NCI-H146 treated with DMSO at 0.1 percent for 48 hours (cell line): ENCODE data around the gene HMMR.
"Not testable (repeated sequence)": the region's sequence is repeated elsewhere in the genome, so short reads cannot be mapped to it uniquely, and the experiment has no call there.

Source experiments
- DNase-seq: peaks from one replicate; lab custom pipeline; 2025; ENCODE audit not compliant: unreplicated experiment; lab: John Stamatoyannopoulos, UW

HMMR gene

DNA sequence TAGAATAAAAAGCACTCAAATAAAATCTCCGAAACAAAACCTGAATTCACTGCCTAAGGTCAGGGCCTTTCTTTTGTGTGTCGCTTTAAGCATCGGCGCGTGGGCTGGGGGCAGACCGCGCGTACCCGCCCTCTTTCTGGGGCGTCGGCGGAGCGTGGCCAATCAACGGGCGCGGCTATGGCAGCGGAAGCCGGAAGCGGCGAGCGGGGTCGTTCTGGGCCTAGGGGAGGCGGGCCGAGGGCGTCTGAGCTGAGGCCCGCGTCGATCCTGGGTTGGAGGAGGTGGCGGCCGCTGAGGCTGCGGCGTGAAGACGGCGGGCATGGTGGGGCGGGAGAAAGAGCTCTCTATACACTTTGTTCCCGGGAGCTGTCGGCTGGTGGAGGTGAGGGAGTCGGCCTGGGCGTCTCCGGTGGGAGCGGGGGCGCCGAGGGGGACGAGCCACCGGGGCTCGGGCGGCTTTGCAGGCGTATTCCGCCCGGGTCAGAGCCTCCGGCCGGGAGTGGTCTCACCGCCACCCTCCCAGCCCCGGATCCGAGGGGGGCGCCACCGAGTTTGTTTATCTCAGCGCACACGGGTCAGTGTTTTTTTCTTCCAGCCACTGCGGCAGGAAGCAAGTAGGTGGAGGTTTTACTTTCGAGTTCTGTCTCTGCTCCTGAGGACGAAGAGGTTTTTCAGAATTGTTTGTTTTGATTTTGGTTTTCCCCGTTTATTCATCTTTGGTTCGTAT, 45.1 kb downstream of the HMMR start, which contains the start of gene MAT2B:
Gene MAT2B (plus strand): TSS at position 252 of the 727 bp plus-strand sequence. CDS start 68 bp downstream, at position 320.
- DNase-seq, result peak; percentile 89

DNA sequence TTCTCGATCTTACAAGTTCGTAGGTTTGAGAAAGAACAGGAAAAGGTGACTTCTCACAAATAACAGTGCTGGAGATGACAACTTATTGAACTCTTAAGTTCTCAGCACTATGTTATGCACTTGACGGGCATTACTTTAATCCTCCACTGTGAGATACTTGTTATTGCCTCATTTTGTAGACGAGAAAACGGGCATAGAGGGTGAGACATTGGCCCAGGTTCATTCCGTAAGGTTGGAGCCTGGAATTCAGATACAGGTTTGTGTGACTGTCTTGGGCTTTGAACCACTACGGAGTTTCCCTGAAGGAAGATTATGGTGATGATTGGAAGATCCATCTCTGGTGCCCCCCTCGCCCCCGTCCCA, 45.6 kb downstream of the HMMR start:
- DNase-seq, result no peak

DNA sequence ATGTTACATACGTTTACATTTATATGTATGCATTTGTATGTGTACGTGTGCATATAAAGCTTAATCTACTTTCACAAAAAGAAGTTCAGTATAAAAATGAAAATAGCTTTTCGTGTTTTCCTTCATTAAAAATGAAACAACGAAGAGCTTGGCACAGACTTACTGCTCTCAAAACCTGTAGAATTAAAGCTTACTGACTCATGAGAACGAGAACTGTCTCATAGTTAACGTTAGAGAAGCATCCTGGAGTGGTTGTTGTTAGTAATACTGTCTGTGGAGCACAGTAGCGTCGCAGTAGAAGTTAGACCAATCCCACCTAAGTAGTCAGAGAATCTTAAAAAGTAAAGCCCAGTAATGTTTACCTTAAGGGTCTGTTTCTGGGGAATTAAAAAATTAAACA, 46.3 kb downstream of the HMMR start:
- no peak for DNase-seq

DNA sequence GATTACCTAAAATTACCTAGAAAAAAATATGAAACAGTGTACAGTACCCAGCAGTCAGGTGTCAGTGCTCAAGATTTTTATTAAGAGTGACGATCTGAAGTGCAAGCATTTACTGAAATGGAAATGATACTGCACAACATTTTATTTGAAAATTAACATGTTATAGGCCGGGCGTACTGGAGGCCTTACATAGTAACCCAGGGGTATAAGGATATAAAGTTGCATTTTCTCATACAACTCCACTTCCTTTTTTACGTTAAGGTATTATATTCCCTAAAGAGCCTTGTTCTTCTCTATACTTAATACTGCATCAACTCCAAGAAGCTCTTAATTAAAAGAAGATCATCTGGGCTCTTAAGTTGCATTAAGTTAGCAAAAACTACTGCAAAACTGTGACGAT, 48.3 kb downstream of the HMMR start:
- no peak for DNase-seq

DNA sequence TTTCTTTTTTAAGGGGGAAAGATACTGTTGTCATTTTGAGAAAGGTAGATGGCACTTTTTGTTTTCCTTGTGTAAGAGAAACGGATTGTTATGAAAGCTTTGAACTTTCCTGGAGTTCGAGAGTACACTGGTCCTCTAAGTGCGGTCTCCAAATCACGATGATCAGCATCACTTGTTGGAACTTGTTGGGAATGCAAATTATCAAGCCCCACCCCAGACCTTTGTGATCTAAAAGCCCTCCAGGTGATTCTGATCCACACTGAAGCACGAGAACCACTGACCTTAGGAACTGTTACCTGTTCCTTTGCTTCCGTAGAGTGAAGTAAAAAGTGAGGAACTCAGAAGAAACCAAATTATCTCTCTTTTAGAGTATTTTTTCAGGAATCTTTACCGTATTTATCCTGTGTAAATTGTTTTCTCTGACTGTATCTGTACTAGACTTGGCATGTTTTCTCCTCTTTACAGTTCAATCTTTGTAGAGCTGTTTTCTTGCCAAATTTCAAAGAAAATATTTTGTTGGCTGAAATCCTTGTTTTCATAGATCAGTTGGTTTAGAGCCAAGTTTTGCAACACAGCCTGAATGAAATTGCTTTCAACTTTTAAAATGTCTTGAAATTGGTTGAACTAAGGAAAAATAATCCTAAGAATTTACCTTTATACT, 49.0 kb downstream of the HMMR start:
- DNase-seq, result no peak

DNA sequence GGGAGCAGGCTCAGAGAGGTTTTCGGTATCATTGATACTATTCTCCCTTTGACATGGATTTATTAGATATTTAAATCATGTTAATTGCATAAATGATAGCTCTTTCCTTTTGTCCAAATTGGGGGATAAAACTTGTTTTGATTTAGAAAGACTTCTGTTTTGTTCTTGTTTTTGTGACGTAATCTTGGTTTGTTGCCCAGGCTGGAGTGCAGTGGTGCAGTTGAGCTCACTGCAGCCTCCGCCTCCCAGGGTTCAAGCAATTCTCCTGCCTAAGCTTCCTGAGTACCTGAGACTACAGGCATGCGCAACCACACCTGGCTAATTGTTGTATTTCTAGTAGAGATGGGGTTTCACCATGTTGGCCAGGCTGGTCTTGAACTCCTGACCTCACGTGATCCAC, 52.1 kb downstream of the HMMR start:
- DNase-seq, result no peak

DNA sequence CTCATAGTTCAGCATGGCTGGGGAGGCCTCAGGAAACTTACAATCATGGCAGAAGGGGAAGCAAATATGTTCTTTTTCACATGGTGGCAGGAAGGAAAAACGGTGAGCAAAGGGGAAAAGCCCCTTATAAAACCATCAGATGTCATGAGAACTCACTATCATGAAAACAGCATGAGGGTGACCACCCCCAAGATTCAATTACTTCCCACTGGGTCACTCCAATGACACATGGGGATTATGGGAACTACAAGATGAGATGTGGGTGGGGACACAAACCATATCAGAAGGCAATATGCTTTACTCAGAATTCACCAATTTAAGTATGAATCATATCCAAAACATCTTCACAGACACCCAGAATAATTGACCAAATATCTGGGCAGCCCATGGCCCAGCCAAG, 64.7 kb downstream of the HMMR start:
- DNase-seq, result no peak

DNA sequence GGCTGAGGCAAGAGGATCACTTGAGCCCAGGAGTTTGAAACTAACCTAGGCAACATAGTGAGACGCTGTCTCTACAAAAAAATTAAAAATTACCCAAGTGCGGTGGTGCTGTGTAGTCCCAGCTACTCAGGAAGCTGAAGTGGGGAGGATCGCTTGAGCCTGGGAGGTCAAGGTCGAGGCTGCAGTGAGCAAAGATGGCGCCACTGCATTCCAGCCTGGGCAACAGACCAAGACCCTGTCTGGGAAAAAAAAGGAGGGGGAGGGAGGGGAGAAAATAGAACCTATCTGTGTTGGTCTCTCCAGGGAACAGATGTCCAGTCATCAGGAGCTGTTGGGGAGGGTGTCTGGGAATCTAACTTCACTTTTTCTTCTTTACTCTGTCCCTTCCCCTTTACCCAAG, 69.3 kb downstream of the HMMR start:
- no peak for DNase-seq

DNA sequence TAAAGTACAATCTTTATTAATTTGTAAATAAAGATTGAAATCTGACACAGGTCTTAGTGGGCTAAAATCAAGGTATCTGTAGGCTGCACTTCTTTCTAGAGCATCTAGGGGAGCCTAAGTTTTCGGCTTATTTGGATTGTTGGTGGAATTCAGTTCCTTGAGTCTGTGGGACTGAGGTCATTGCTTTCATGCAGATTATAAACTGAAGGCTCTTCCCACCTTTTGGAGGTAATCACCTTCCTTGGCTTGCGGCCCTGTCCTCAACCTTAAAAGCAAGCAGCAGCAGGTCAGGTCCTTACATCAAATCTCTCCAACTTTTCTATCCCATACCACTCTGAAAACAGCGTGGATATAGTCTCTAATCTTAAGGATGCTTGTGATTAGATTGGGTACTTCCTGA, 70.8 kb downstream of the HMMR start:
- DNase-seq, result no peak

DNA sequence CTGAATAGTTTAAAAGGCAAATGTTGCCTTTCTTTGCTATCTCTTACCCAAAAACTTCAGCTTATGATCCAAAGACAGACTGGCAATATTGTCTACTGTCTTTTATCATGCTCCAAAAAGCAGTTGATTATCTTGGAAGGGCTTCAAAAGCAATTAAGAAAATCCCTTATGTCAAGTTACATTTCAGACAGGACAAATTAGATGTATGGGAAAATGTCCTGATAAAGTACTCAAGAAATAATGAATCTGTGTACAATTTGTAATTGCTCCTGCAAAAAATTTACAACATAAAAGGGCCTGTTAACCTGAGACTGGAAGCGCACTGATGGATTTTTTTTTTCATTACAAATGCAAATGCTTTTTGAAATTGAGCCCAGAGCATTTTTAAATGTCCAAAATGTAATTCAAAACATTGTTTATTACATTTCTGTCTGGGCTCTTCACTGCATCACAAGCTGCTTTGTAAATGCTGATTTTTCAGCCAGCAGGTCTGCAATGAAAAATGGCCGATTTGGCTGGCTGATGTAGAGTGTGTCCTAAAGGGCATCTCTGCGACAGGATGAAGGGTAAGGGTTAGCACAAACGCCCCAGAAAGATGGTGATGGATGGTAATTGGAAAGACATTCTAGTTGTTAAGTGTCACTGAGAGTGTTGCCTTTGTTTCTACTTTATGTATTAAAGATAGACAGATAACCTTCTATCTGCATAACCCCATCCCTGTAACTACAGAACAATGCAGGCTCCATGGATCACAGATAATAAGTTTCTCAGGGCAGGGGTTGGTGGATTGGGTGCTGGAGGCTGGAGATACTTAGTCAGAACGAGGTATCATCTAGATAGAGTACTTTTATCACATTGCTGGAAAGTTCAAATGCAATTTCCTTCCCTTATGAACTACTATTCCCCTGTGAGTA, 72.0 kb downstream of the HMMR start:
- DNase-seq, result no peak

DNA sequence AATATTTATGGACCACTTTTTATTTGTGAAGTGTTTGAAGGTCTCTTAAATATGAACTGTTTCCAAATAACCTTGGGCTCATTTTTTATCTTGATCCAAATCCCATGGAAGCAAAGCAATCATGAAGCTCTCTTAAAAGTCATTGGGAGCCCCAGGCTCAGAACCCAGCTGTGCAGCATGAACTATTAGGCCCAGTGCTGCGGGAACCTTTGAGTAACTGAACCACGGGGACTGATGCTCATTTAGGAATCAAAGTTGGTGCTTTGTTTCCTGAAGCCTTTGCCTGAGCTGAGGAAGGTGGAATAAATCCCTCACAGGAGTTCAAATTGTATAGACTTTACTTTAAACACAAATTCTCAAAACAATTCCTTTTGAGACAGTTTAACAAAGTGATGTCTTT, 72.8 kb downstream of the HMMR start:
- no peak for DNase-seq

DNA sequence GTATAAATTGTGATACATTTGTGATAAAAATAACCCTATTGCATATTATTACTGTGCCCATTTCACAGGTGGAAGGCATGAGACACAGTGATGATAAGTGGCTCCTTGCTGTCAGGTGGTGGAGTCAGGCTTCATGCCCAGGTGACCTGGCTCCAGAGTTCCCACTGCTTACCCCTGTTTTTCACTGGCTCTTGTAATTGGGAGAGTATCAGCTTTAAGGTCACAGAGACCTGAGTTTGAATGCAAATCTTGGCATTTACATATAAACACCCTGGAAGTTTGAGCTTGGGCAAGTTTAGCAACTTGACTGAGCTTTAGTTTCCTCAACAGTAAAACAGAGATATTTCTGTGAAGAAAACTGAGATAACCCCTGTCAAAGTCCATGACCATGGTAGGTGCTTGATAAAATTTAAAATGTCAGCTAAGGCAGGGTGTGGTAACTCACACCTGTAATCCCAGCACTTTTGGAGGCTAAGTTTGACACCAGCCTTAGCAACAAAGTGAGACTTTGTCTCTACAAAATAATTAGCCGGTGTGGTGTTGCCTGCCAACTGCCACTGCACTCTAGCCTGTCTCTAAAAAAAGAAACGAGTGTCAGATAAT, 74.2 kb downstream of the HMMR start:
- no peak for DNase-seq

DNA sequence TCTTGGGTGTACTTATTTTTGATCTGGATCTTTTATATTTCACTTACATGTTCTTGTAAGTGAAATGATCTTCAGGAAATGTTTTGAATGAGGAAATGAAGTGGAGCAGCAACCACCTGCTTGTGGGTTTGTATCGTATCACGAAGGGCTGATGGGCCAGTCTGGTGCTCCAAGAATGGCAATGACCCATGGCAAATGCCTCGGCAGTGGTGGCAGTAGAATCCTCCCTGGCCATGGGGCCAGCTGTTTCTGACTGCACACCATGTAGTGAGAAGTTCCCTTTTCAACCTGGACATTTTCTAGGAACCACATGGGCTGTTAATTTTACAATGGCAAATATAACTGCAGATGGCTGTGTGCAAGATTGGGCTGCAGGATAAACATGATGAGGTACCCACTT, 74.9 kb downstream of the HMMR start:
- no peak for DNase-seq

DNA sequence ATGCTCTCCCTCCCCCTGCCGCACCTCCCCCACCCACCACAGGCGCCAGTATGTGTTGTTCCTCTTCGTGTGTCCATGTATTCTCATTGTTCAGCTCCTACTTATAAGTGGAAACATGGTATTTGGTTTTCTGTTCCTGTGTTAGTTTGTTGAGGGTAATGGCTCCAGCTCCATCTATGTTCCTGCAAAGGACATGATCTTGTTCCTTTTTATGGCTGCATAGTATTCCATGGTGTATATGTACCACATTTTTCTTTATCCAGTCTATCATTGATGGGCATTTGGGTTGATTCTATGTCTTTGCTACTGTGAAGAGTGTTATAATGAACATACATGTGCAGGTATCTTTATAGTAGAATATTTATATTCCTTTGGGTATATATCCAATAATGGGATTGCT, 76.0 kb downstream of the HMMR start:
- not testable (repeated sequence) for DNase-seq

DNA sequence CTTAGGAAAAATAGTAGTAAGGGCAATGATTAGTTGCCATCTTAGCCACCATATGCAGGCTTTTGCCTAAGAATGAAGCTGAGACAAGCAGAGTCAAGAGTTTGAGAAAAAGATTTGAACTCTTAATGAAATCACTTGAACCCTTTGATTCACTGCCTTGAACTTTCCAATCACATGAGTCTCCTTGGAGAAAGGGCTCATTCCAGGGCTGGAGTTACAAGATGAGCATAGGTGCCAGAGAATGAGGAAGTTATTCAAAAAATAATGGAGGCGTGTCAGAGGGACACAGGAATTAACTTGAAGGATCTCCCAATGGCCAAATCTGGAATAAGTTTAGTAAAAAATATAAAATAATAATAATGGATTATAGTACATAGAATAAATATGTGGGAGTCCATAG, 80.3 kb downstream of the HMMR start:
- no peak for DNase-seq
